A549 (cell line): ENCODE data around the gene DLGAP1.
A peak's percentile ranks its signal among the peaks of the same experiment; 100 is the strongest.

ENCODE experiments used
- CEBPB ChIP-seq, 2 experiments: fragments of >200 bp in 1 of 2; sonication (Bioruptor Twin) in 1 of 2; formaldehyde crosslinking in 1 of 2; IDR thresholded peaks; 2 replicates each; pipeline ENCODE4 v1.6.1; 2012 to 2016
- CTCF ChIP-seq: fragments of >200 bp; sonication (Bioruptor Twin); formaldehyde crosslinking; IDR thresholded peaks from 3 replicates; pipeline ENCODE4 v1.5.1; 2016
- HEYL ChIP-seq: fragments of 250-450 bp; sonication (Bioruptor Pico); IDR thresholded peaks from 2 replicates; pipeline ENCODE4 v1.8.0; 2021; ENCODE audit warnings: mild to moderate bottlenecking, moderate library complexity
- MAFK ChIP-seq: fragments of 450-650 bp; IDR thresholded peaks from 2 replicates; pipeline ENCODE4 v1.6.1; 2014; ENCODE audit not compliant: partially characterized antibody
- POLR2A ChIP-seq: IDR thresholded peaks from 2 replicates; pipeline ENCODE4 v1.6.1; 2012; ENCODE audit warnings: mild to moderate bottlenecking, low read length
- RAD21 ChIP-seq, 2 experiments: fragments of >200 bp in 1 of 2; sonication (Bioruptor Twin) in 1 of 2; formaldehyde crosslinking in 1 of 2; IDR thresholded peaks in 1 of 2; conservative IDR thresholded peaks in 1 of 2; 2 replicates in 1 of 2; 3 replicates in 1 of 2; pipeline ENCODE4 v1.6.1; 2012 to 2018; ENCODE audit warnings: inconsistent platforms in 1 of 2
- SREBF2 ChIP-seq: fragments of 450-650 bp; IDR thresholded peaks from 2 replicates; pipeline ENCODE4 v1.6.1; 2014; ENCODE audit warnings: mild to moderate bottlenecking, moderate library complexity
- USF2 ChIP-seq: fragments of 450-650 bp; IDR thresholded peaks from 2 replicates; pipeline ENCODE4 v1.6.1; 2014; ENCODE audit warnings: antibody characterized with exemption
- ZFP36 ChIP-seq: fragments of 450-650 bp; IDR thresholded peaks from 2 replicates; pipeline ENCODE4 v1.6.1; 2014; ENCODE audit warnings: borderline replicate concordance; ENCODE audit not compliant: partially characterized antibody

- no peak for TF ChIP-seq SREBF2
- no peak for TF ChIP-seq POLR2A
- TF ChIP-seq CTCF, result peak; percentile 55
- TF ChIP-seq CEBPB (IDR thresholded peaks at IDR 0.05), result peak in 1 of 2 experiments; percentile 69; a peak in 2 of 4 replicates
- no peak for TF ChIP-seq HEYL (CRISPR knock-in tag)
- no peak for TF ChIP-seq MAFK
- no peak for TF ChIP-seq ZFP36
- no peak for TF ChIP-seq USF2
- peak; percentile 70 to 76 for TF ChIP-seq RAD21 (conservative IDR thresholded peaks at IDR 0.05 in 1 of 2, IDR thresholded peaks at IDR 0.05 in 1 of 2)
Observed at GRCh38 chr18:3585656-3586509, 869.2 kb downstream of the DLGAP1 start.
